Measurements from ENCODE around the gene ADGRL1. TPM values are rescaled to one million over a fixed set of nuclear protein-coding genes. Genes with fewer than 3 reads are reported as not detected.
"Not testable (repeated sequence)": the region's sequence is repeated elsewhere in the genome, so short reads cannot be mapped to it uniquely, and the experiment has no call there.

ADGRL1 gene
- total RNA-seq, 1 experiment from 2014 or later: 39.3 TPM

GRCh38 chr19:14187561-14187960 is 18.4 kb downstream of the ADGRL1 start:
- TF ChIP-seq EZH2 (IDR thresholded peaks at IDR 0.05; ENCODE audit: low read length, unreplicated experiment): no peak
- TF ChIP-seq CTCF (conservative IDR thresholded peaks at IDR 0.05; ENCODE audit: low read depth, low read length): no peak
- no peak for TF ChIP-seq EZH2phosphoT487 (IDR thresholded peaks at IDR 0.05; ENCODE audit: borderline replicate concordance, low read length)
- H3K9me2 ChIP-seq (replicated peaks; ENCODE audit: low read length): no peaks in the 10 kb centered on the region
- H3K9me3 ChIP-seq (ENCODE audit: low read length): no peaks in the 10 kb centered on the region
- POLR2A ChIA-PET (ENCODE audit: unreplicated experiment): no interaction called here
- no peaks in the 10 kb centered on the region for H3K27me3 ChIP-seq (ENCODE audit: low read length)
- no peaks in the 10 kb centered on the region for H4K20me1 ChIP-seq (ENCODE audit: low read length)
- H3K9ac ChIP-seq (ENCODE audit: low read length): no peak overlapping the region
- CTCF ChIA-PET: no interaction called here
- no peak overlapping the region for H3K4me3 ChIP-seq (ENCODE audit: low read length)
- no peaks in the 10 kb centered on the region for H3K36me3 ChIP-seq (ENCODE audit: low read depth, low read length)
- no TSS peak for BruUV-seq (replicated peaks)
- H3F3A ChIP-seq (ENCODE audit: low read length, unreplicated experiment): no peaks in the 10 kb centered on the region
- DNase-seq: no peak
- H3K27ac ChIP-seq (ENCODE audit: low read length): no peak overlapping the region
- H2AFZ ChIP-seq (ENCODE audit: low read length): no peak overlapping the region
- no peaks in the 10 kb centered on the region for H3K4me1 ChIP-seq (ENCODE audit: insufficient read depth, low read length)
- no peak for ATAC-seq
- intact Hi-C loops (cut with micrococcal nuclease): no loop called here
- H3K4me2 ChIP-seq (ENCODE audit: low read length): no peak overlapping the region
- H3K79me2 ChIP-seq (ENCODE audit: low read length): peaks cover 3% of the 10 kb centered on the region; the same call in 1 of the 2 replicates

DNA sequence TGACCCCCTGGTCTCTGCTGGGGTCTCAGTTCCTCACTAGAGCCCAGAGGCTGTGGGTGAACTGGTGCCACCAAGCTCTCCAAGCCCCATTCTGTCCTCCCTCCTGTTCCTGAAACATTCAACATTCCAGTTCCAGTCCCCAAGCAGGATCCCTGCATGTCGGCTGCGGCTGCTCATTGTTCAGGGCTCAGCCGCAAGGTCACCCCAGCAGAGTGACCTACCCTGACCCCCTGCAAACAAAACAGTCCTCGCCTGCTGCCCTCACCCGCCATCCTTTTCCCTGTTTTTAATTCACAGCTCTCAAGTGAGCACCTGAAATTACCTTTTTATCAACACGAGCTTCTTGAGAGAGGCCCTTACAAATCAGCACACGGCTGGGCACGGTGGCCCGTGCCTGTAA is 19.3 kb downstream of the ADGRL1 start:
- ATAC-seq; intact Hi-C loops (cut with micrococcal nuclease); POLR2A ChIA-PET (ENCODE audit: unreplicated experiment): not testable (repeated sequence)

GRCh38 chr19:14185691-14186090 is 20.3 kb downstream of the ADGRL1 start:
- H3K4me3 ChIP-seq (ENCODE audit: low read length); H3K9me2 ChIP-seq (replicated peaks; ENCODE audit: low read length); H2AFZ ChIP-seq (ENCODE audit: low read length); H4K20me1 ChIP-seq (ENCODE audit: low read length); CTCF ChIA-PET; H3K36me3 ChIP-seq (ENCODE audit: low read depth, low read length); H3K79me2 ChIP-seq (ENCODE audit: low read length); ATAC-seq; POLR2A ChIA-PET (ENCODE audit: unreplicated experiment); H3K27me3 ChIP-seq (ENCODE audit: low read length); DNase-seq; H3K27ac ChIP-seq (ENCODE audit: low read length); BruUV-seq (replicated peaks); H3F3A ChIP-seq (ENCODE audit: low read length, unreplicated experiment); H3K4me1 ChIP-seq (ENCODE audit: insufficient read depth, low read length); H3K9ac ChIP-seq (ENCODE audit: low read length); H3K9me3 ChIP-seq (ENCODE audit: low read length); intact Hi-C loops (cut with micrococcal nuclease); H3K4me2 ChIP-seq (ENCODE audit: low read length): not testable (repeated sequence)

More for the DNA sequence above, 19.3 kb downstream of the ADGRL1 start:
- not testable (repeated sequence) for H3K36me3 ChIP-seq (ENCODE audit: low read depth, low read length); H3K27me3 ChIP-seq (ENCODE audit: low read length); H3K79me2 ChIP-seq (ENCODE audit: low read length); H3K9me2 ChIP-seq (replicated peaks; ENCODE audit: low read length); H3K27ac ChIP-seq (ENCODE audit: low read length); BruUV-seq (replicated peaks); H4K20me1 ChIP-seq (ENCODE audit: low read length); H3F3A ChIP-seq (ENCODE audit: low read length, unreplicated experiment); H3K4me1 ChIP-seq (ENCODE audit: insufficient read depth, low read length); DNase-seq; H3K9me3 ChIP-seq (ENCODE audit: low read length); H3K4me2 ChIP-seq (ENCODE audit: low read length); H2AFZ ChIP-seq (ENCODE audit: low read length); H3K9ac ChIP-seq (ENCODE audit: low read length); H3K4me3 ChIP-seq (ENCODE audit: low read length)
- CTCF ChIA-PET: interaction anchor here (0.6 kb wide), 1 partner anchor 164 kb away, joined by 4 read pairs; no protein-coding TSS in a partner anchor

DNA sequence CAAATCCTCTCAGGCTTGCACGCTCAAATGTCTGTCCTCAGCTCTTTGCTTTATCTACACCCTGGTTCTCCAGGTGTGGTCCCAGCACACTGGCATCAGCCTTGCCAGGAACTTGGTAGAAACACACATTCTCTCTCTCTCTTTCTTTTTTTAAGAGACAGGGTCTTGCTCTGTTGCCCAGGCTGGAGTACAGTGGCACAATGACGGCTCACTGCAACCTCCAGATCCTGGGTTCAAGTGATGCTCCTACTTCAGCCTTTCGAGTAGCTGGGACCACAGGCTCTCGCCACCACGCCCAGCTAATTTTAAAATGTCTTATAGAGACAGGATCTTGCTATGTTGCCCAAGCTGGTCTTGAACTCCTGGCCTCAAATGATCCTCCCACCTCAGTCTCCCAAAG is 20.8 kb downstream of the ADGRL1 start:
- Histone ChIP-seq H3K4me2 (ENCODE audit: low read length) (no peak overlapping the region), H3K27me3 (ENCODE audit: low read length) (no peaks in the 10 kb centered on the region), H3K4me3 (ENCODE audit: low read length) (no peak overlapping the region), H2AFZ (ENCODE audit: low read length) (no peak overlapping the region), H3K9me3 (ENCODE audit: low read length) (no peaks in the 10 kb centered on the region), H3K4me1 (ENCODE audit: insufficient read depth, low read length) (no peaks in the 10 kb centered on the region), H4K20me1 (ENCODE audit: low read length) (no peaks in the 10 kb centered on the region), H3K27ac (ENCODE audit: low read length) (no peak overlapping the region), H3F3A (ENCODE audit: low read length, unreplicated experiment) (no peaks in the 10 kb centered on the region), H3K9me2 (replicated peaks; ENCODE audit: low read length) (no peaks in the 10 kb centered on the region), H3K36me3 (ENCODE audit: low read depth, low read length) (no peaks in the 10 kb centered on the region), H3K9ac (ENCODE audit: low read length) (no peak overlapping the region), H3K79me2 (ENCODE audit: low read length) (peaks cover 3% of the 10 kb centered on the region; the same call in 1 of the 2 replicates)
- CTCF ChIA-PET: no interaction called here
- TF ChIP-seq EZH2phosphoT487 (IDR thresholded peaks at IDR 0.05; ENCODE audit: borderline replicate concordance, low read length) (no peak), EZH2 (IDR thresholded peaks at IDR 0.05; ENCODE audit: low read length, unreplicated experiment) (no peak), CTCF (conservative IDR thresholded peaks at IDR 0.05; ENCODE audit: low read depth, low read length) (no peak)
- POLR2A ChIA-PET (ENCODE audit: unreplicated experiment): no interaction called here
- DNase-seq (no peak), ATAC-seq (no peak)
- intact Hi-C loops (cut with micrococcal nuclease): no loop called here
- no TSS peak for BruUV-seq (replicated peaks)
